OCI-LY1 (cell line): ENCODE results near the gene NECAB2.

Experiments used
- CTCF ChIP-seq: fragments of 200-600 bp; sonication (generic), shearing (Covaris generic); IDR thresholded peaks from 2 replicates; pipeline ENCODE4 v1.5.1; 2017; ENCODE audit warnings: mild to moderate bottlenecking, antibody characterized with exemption, low read length, moderate library complexity, mixed read lengths
- EZH2 ChIP-seq: fragments of 200-600 bp; sonication (generic), shearing (Covaris generic); IDR thresholded peaks from 2 replicates; pipeline ENCODE4 v1.8.0; 2017; ENCODE audit warnings: borderline replicate concordance, mixed run types, mild to moderate bottlenecking, antibody characterized with exemption, low read length, moderate library complexity, mixed read lengths

- TF ChIP-seq CTCF (no peak), EZH2 (no peak)
These were observed 77.9 kb downstream of the NECAB2 start for GRCh38 chr16:84045818-84046470.
